CD14-positive monocyte (primary cell): ENCODE data around the gene RPS6KA2. TPM values are rescaled to one million over a fixed set of nuclear protein-coding genes. Genes with fewer than 3 reads are reported as not detected.

Source experiments
- DNase-seq, 3 donors: peaks; one replicate each; pipeline ENCODE4 v3.0.0-alpha.2; 2011 to 2022
- H2AFZ ChIP-seq: 2 replicates; pipeline ENCODE4 v1.6.0; 2012; ENCODE audit warnings: mild to moderate bottlenecking, low read depth, low read length, inconsistent platforms; ENCODE audit not compliant: insufficient read depth, poor library complexity, severe bottlenecking
- H3K27ac ChIP-seq, 2 donors: 1 replicate in 1 of 2; 2 replicates in 1 of 2; pipeline ENCODE4 v1.5.1; 2012 to 2013; ENCODE audit warnings: low read length in 2 of 2, control low read depth in 1 of 2, inconsistent platforms in 1 of 2, low read depth in 1 of 2, mild to moderate bottlenecking in 1 of 2
- H3K27me3 ChIP-seq, 2 donors: one replicate each; pipeline versions ENCODE4 v1.6.0 to v1.6.1; 2011 to 2013; ENCODE audit warnings: low read length in 2 of 2; ENCODE audit not compliant: control insufficient read depth in 2 of 2, insufficient read depth in 2 of 2
- H3K36me3 ChIP-seq, 2 donors: replicated peaks in 1 of 2; 1 replicate in 1 of 2; 2 replicates in 1 of 2; pipeline versions ENCODE4 v1.5.1 to v1.6.1; 2012 to 2013; ENCODE audit warnings: low read length in 2 of 2, control low read depth in 1 of 2, inconsistent platforms in 1 of 2, mild to moderate bottlenecking in 1 of 2; ENCODE audit not compliant: insufficient read depth in 2 of 2, control insufficient read depth in 1 of 2
- H3K4me1 ChIP-seq, 2 donors: 1 replicate in 1 of 2; 2 replicates in 1 of 2; pipeline versions ENCODE4 v1.5.1 to v1.6.1; 2012 to 2013; ENCODE audit warnings: low read length in 2 of 2, control low read depth in 1 of 2, inconsistent platforms in 1 of 2, mild to moderate bottlenecking in 1 of 2, moderate library complexity in 1 of 2; ENCODE audit not compliant: insufficient read depth in 2 of 2, control insufficient read depth in 1 of 2
- H3K4me2 ChIP-seq: replicated peaks from 2 replicates; pipeline ENCODE3; 2012; ENCODE audit warnings: low read length, moderate library complexity, mild to moderate bottlenecking; ENCODE audit not compliant: poor library complexity, severe bottlenecking; ENCODE audit errors: extremely low read depth
- H3K4me3 ChIP-seq, 3 experiments: fragments of 200-600 bp in 1 of 3; sonication (generic) in 1 of 3; replicated peaks in 1 of 3; 1 replicate in 2 of 3; 2 replicates in 1 of 3; pipeline ENCODE4 v1.5.1; 2011 to 2013; ENCODE audit warnings: low read length in 3 of 3, mild to moderate bottlenecking in 3 of 3, control low read depth in 2 of 3, low read depth in 2 of 3, inconsistent platforms in 1 of 3, moderate library complexity in 1 of 3
- H3K79me2 ChIP-seq: 2 replicates; pipeline ENCODE4 v1.6.0; 2012; ENCODE audit warnings: mild to moderate bottlenecking, control low read depth, inconsistent platforms, low read length, moderate library complexity; ENCODE audit not compliant: insufficient read depth
- H3K9ac ChIP-seq: 2 replicates; pipeline ENCODE4 v1.6.0; 2017; ENCODE audit warnings: low read length, mild to moderate bottlenecking; ENCODE audit not compliant: insufficient read depth, poor library complexity, severe bottlenecking
- H3K9me3 ChIP-seq, 2 donors: replicated peaks in 1 of 2; 1 replicate in 1 of 2; 2 replicates in 1 of 2; pipeline versions ENCODE4 v1.5.1 to v1.6.1; 2012 to 2013; ENCODE audit warnings: low read length in 2 of 2, control low read depth in 1 of 2; ENCODE audit not compliant: control insufficient read depth in 1 of 2, insufficient read depth in 1 of 2
- H4K20me1 ChIP-seq: 2 replicates; pipeline ENCODE4 v1.6.0; 2012; ENCODE audit warnings: mild to moderate bottlenecking, low read length, control low read depth, moderate library complexity; ENCODE audit not compliant: insufficient read depth
- H3K27ac Mint-ChIP-seq, 7 donors: one replicate each; pipeline ENCODE4 v1.8.0; 2020; ENCODE audit warnings: mild to moderate bottlenecking in 7 of 7, mixed read lengths in 7 of 7, moderate library complexity in 6 of 7, inconsistent platforms in 2 of 7
- H3K27me3 Mint-ChIP-seq, 3 donors: one replicate each; pipeline ENCODE4 v1.8.0; 2021 to 2022; ENCODE audit warnings: low read depth in 3 of 3, mild to moderate bottlenecking in 3 of 3, mixed read lengths in 3 of 3, moderate library complexity in 3 of 3, inconsistent platforms in 1 of 3
- H3K36me3 Mint-ChIP-seq, 2 donors: one replicate each; pipeline ENCODE4 v1.8.0; 2020; ENCODE audit warnings: mixed read lengths in 2 of 2, inconsistent platforms in 1 of 2, mild to moderate bottlenecking in 1 of 2
- H3K4me1 Mint-ChIP-seq: one replicate; pipeline ENCODE4 v1.8.0; 2020; ENCODE audit warnings: mild to moderate bottlenecking, mixed read lengths
- H3K4me3 Mint-ChIP-seq, 2 donors: one replicate each; pipeline ENCODE4 v1.8.0; 2020; ENCODE audit warnings: mild to moderate bottlenecking in 2 of 2, mixed read lengths in 2 of 2, moderate library complexity in 1 of 2
- H3K9me3 Mint-ChIP-seq, 7 donors: one replicate each; pipeline ENCODE4 v1.8.0; 2020 to 2022; ENCODE audit warnings: mixed read lengths in 7 of 7, mild to moderate bottlenecking in 6 of 7, moderate library complexity in 6 of 7, inconsistent platforms in 2 of 7
- WGBS: methylation state at CpG from one replicate; pipeline ENCODE4 v1.1.5; 2013; ENCODE audit warnings: missing lambda C conversion rate; ENCODE audit not compliant: insufficient coverage; 5-methylcytosine and 5-hydroxymethylcytosine counted together
- intact Hi-C, 2 donors: fragments of 100-400 bp; cut with micrococcal nuclease; formaldehyde crosslinking; loops; one replicate each; pipeline versions ENCODE4 v1.15.0 to v1.15.1; 2023
- polyA plus RNA-seq, 3 donors: library from polyadenylated mRNA; depleted of rRNA in 1 of 3; unstranded in 2 of 3; stranded (reverse) in 1 of 3; fragments of 300-500 nt in 2 of 3; fragments of >200 nt in 1 of 3; fragmentation: Illumina TruSeq in 2 of 3; gene quantifications; 1 replicate in 2 of 3; 2 replicates in 1 of 3; pipeline ENCODE4 v1.2.3, GENCODE V29; 2012 to 2021
- TF ChIP-seq, protein P1 (sequence below): fragments of 200-600 bp; IDR thresholded peaks from one replicate; pipeline ENCODE4 v1.8.0; 2022; ENCODE audit warnings: antibody characterized with exemption, mild to moderate bottlenecking

RPS6KA2 gene
- polyA plus RNA-seq, 3 donors: 1.4 to 3.1 (median 1.9) TPM

DNA sequence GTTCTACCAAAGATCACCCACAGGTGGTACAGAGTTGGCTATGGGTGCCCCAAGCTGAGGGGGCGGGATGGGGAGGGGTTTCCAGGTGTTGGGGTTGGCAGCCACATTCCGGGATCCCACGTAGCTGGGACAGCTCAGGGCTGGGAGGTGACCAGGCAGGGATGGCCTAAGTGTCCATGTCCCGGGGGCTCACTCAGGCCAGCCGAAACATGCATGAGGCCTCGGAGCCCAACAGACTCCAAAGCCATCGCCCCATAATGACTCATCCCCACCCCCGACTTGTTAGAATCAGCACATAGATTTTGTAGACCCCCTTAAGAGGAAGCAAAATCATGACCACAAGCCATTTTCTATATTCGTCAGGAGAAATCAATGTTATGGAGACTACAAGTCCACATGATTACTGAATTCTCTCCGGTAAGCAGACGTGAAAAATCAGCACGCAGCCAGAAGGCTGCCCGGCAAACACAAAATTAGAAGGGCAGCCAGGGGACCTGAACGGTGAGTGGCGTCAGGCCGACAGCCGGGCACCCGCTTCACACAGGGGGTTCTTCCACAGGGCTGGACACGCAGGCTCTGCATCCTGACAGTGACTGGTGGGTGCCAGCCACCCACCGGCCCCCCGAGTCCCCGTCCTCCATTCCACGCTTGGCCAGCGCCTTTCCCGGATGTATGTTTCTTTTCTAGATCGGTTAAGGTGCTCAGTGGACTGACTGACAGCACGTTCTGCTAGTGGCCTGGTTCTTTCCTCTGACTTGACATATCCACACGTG, 121.7 kb downstream of the RPS6KA2 start:
- TF ChIP-seq, protein P1, sequence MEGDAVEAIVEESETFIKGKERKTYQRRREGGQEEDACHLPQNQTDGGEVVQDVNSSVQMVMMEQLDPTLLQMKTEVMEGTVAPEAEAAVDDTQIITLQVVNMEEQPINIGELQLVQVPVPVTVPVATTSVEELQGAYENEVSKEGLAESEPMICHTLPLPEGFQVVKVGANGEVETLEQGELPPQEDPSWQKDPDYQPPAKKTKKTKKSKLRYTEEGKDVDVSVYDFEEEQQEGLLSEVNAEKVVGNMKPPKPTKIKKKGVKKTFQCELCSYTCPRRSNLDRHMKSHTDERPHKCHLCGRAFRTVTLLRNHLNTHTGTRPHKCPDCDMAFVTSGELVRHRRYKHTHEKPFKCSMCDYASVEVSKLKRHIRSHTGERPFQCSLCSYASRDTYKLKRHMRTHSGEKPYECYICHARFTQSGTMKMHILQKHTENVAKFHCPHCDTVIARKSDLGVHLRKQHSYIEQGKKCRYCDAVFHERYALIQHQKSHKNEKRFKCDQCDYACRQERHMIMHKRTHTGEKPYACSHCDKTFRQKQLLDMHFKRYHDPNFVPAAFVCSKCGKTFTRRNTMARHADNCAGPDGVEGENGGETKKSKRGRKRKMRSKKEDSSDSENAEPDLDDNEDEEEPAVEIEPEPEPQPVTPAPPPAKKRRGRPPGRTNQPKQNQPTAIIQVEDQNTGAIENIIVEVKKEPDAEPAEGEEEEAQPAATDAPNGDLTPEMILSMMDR: no peak
- H3K9ac ChIP-seq: no peak overlapping the region
- Mint-ChIP-seq H3K36me3 (no peaks in the 10 kb centered on the region), H3K27ac (no peak overlapping the region), H3K4me3 (no peak overlapping the region), H3K4me1 (no peaks in the 10 kb centered on the region), H3K27me3 (peaks cover 0 to 4% (median 0%) of the 10 kb centered on the region in 3 donors), H3K9me3 (peaks cover 0 to 3% (median 0%) of the 10 kb centered on the region in 7 donors)
- H3K27ac ChIP-seq: no peak overlapping the region
- H4K20me1 ChIP-seq: no peaks in the 10 kb centered on the region
- H3K4me2 ChIP-seq: no peak overlapping the region
- DNase-seq: no peak
- H3K4me3 ChIP-seq: no peak overlapping the region
- no peak overlapping the region for H2AFZ ChIP-seq
- 97% methylated on average over 28 of the region's 28 CpGs for WGBS
- H3K79me2 ChIP-seq: no peaks in the 10 kb centered on the region
- no peaks in the 10 kb centered on the region for H3K36me3 ChIP-seq
- no peaks in the 10 kb centered on the region for H3K4me1 ChIP-seq
- no peaks in the 10 kb centered on the region for H3K9me3 ChIP-seq
- intact Hi-C loops: no loop called here
- H3K27me3 ChIP-seq: no peaks in the 10 kb centered on the region

DNA sequence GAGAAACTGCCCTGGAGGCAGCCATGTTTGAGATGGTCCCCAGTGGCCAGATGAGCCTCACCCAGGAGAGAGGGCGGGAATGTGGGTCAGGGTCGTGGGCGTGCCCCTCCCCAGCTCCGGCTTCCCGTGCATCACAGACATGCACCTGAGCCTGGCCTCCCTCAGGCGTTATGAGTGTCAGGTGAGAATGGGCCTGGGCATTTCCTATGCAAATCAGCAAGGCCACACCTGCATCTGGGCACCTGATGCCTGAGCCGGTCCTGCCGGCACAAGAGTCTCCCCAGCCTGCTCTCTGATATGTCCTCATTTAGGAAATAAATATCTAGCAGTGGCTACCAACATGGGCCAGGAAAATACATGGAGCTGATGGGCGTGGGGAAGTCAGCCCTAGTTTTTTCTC, 123.0 kb downstream of the RPS6KA2 start:
- Mint-ChIP-seq H3K9me3 (peaks cover 0 to 3% (median 0%) of the 10 kb centered on the region in 7 donors), H3K4me1 (no peaks in the 10 kb centered on the region), H3K4me3 (no peak overlapping the region), H3K36me3 (no peaks in the 10 kb centered on the region), H3K27me3 (peaks cover 0 to 4% (median 0%) of the 10 kb centered on the region in 3 donors), H3K27ac (no peak overlapping the region)
- TF ChIP-seq, protein P1: no peak
- Histone ChIP-seq H3K27me3 (no peaks in the 10 kb centered on the region), H3K79me2 (no peaks in the 10 kb centered on the region), H3K36me3 (no peaks in the 10 kb centered on the region), H3K4me2 (no peak overlapping the region), H4K20me1 (no peaks in the 10 kb centered on the region), H3K9ac (no peak overlapping the region), H3K9me3 (no peaks in the 10 kb centered on the region), H3K4me1 (no peaks in the 10 kb centered on the region), H3K27ac (no peak overlapping the region), H3K4me3 (no peak overlapping the region), H2AFZ (no peak overlapping the region)
- no peak for DNase-seq
- WGBS: 96% methylated on average over 5 of the region's 9 CpGs
- intact Hi-C loops: no loop called here
